CD4-positive, alpha-beta T cell treated with Interleukin-17A for 4 hours (primary cell): ENCODE data around the gene TNC.

ENCODE experiments used
- DNase-seq: peaks from one replicate; pipeline ENCODE4 v3.0.0-alpha.2; 2020; ENCODE audit warnings: mixed read lengths

The TNC gene

GRCh38 chr9:115005322-115005721, 112.6 kb downstream of the TNC start:
- no peak for DNase-seq

- no peak for DNase-seq
Measured at GRCh38 chr9:115004545-115004944, 113.4 kb downstream of the TNC start.

- DNase-seq = no peak
Measured at GRCh38 chr9:115002371-115003120, 115.4 kb downstream of the TNC start.

GRCh38 chr9:115000217-115000639, 117.7 kb downstream of the TNC start:
- no peak for DNase-seq

- no peak for DNase-seq
Measured at GRCh38 chr9:114998326-114998725, 119.6 kb downstream of the TNC start.

- DNase-seq = no peak
Measured at GRCh38 chr9:114995681-114996221, 122.2 kb downstream of the TNC start.

GRCh38 chr9:114994768-114995167, 123.2 kb downstream of the TNC start:
- no peak for DNase-seq

- DNase-seq = no peak
Measured at GRCh38 chr9:114991861-114992260, 126.1 kb downstream of the TNC start.

GRCh38 chr9:114990901-114991300, 127.1 kb downstream of the TNC start:
- DNase-seq = no peak

GRCh38 chr9:114989600-114990410, 128.2 kb downstream of the TNC start:
- peak; percentile 45 for DNase-seq

- DNase-seq = no peak
Measured at GRCh38 chr9:114988962-114989599, 128.9 kb downstream of the TNC start.

GRCh38 chr9:114987116-114987515, 130.8 kb downstream of the TNC start:
- DNase-seq = no peak

GRCh38 chr9:114985959-114986501, 131.9 kb downstream of the TNC start:
- DNase-seq = no peak

- no peak for DNase-seq
Measured at GRCh38 chr9:114981063-114981462, 136.9 kb downstream of the TNC start.

GRCh38 chr9:114973216-114973615, 144.7 kb downstream of the TNC start:
- no peak for DNase-seq

- DNase-seq = no peak
Measured at GRCh38 chr9:114972510-114973136, 145.3 kb downstream of the TNC start.
